Endodermal cell (in vitro differentiated cells): ENCODE data around the gene CLEC16A. TPM values are rescaled to one million over a fixed set of nuclear protein-coding genes. Genes with fewer than 3 reads are reported as not detected.
"Not testable (repeated sequence)": the region's sequence is repeated elsewhere in the genome, so short reads cannot be mapped to it uniquely, and the experiment has no call there.

Source experiments
- DNase-seq: peaks from one replicate; pipeline ENCODE4 v3.0.0-alpha.2; 2017
- H3K27ac ChIP-seq: 2 replicates; pipeline ENCODE4 v1.5.1; 2013; ENCODE audit warnings: mild to moderate bottlenecking, low read depth, low read length, moderate library complexity
- H3K27me3 ChIP-seq: 2 replicates; pipeline ENCODE4 v1.6.1; 2013; ENCODE audit warnings: mild to moderate bottlenecking, low read length, moderate library complexity; ENCODE audit not compliant: insufficient read depth, control insufficient read depth, poor library complexity, severe bottlenecking
- H3K36me3 ChIP-seq: 2 replicates; pipeline ENCODE4 v1.7.0; 2013; ENCODE audit warnings: mild to moderate bottlenecking, low read length, moderate library complexity; ENCODE audit not compliant: control insufficient read depth, insufficient read depth
- H3K4me1 ChIP-seq: one replicate; pipeline ENCODE4 v1.7.0; 2013; ENCODE audit warnings: low read length; ENCODE audit not compliant: control insufficient read depth, insufficient read depth
- H3K4me3 ChIP-seq: 2 replicates; pipeline ENCODE4 v1.5.1; 2013; ENCODE audit warnings: mild to moderate bottlenecking, low read length, moderate library complexity
- H3K9ac ChIP-seq: 2 replicates; pipeline ENCODE4 v1.6.1; 2013; ENCODE audit warnings: mild to moderate bottlenecking, low read length, moderate library complexity; ENCODE audit not compliant: poor library complexity, severe bottlenecking; ENCODE audit errors: extremely low read depth
- H3K9me3 ChIP-seq: 2 replicates; pipeline ENCODE4 v1.6.1; 2013; ENCODE audit warnings: mild to moderate bottlenecking, low read length, moderate library complexity; ENCODE audit not compliant: control insufficient read depth
- H3K27ac Mint-ChIP-seq: 2 replicates; pipeline ENCODE4 v1.8.0; 2020; ENCODE audit warnings: mixed read lengths
- H3K27me3 Mint-ChIP-seq: 2 replicates; pipeline ENCODE4 v1.8.0; 2021; ENCODE audit warnings: mild to moderate bottlenecking, mixed read lengths; ENCODE audit not compliant: insufficient read depth
- H3K36me3 Mint-ChIP-seq: 2 replicates; pipeline ENCODE4 v1.8.0; 2020; ENCODE audit warnings: low read depth, mixed read lengths
- H3K4me1 Mint-ChIP-seq: 2 replicates; pipeline ENCODE4 v1.8.0; 2020; ENCODE audit warnings: mixed read lengths
- H3K4me3 Mint-ChIP-seq: 2 replicates; pipeline ENCODE4 v1.8.0; 2020; ENCODE audit warnings: mild to moderate bottlenecking, moderate library complexity, mixed read lengths
- H3K9me3 Mint-ChIP-seq: 2 replicates; pipeline ENCODE4 v1.8.0; 2020; ENCODE audit warnings: mild to moderate bottlenecking, mixed read lengths
- WGBS, 2 experiments: methylation state at CpG; one replicate each; pipeline versions ENCODE4 v1.1.5 to v1.1.7; 2013; ENCODE audit warnings: missing lambda C conversion rate in 2 of 2, mixed read lengths in 1 of 2; ENCODE audit not compliant: insufficient coverage in 1 of 2, insufficient read length in 1 of 2; 5-methylcytosine and 5-hydroxymethylcytosine counted together
- total RNA-seq, 2 donors: library from RNA; stranded (reverse); fragmentation: NEBNext Ultra II Directional in 1 of 2; extraction: Animal tissue kit (Norgen Biotek cat#: 25700) in 1 of 2; gene quantifications; 2 replicates in 1 of 2; 3 replicates in 1 of 2; pipeline ENCODE4 v1.2.1, GENCODE V29; 2021
- TF ChIP-seq, protein P1 (sequence below): fragments of 200-600 bp; sonication (generic); conservative IDR thresholded peaks from 2 replicates; pipeline ENCODE4 v1.5.0; 2021; ENCODE audit warnings: antibody characterized with exemption, mild to moderate bottlenecking

CLEC16A gene
- total RNA-seq, 2 donors from 2014 or later: 19.5 to 28.3 TPM

DNA sequence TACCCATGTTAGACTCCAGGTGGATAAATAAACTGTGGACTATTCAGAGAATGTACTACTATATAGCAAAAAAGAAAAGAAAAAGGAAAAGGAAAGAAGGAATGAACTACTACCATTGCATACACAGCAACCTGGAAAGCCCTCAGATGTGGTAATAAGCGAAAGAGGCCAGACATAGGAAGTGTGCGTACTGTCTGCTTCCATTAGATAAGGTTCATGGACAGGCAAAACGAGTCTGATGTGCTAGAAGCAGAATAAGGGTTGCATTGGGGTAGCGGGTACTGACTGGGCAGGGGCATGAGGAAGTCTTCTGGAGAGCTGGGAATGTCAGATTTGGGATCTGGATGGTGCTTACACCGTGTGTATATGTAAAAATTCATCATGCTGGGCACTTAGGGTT lies 21.8 kb downstream of the CLEC16A start:
- Mint-ChIP-seq H3K27ac (no peak overlapping the region), H3K4me1 (peaks cover 18% of the 10 kb centered on the region), H3K9me3 (no peaks in the 10 kb centered on the region), H3K27me3 (no peaks in the 10 kb centered on the region), H3K36me3 (peaks cover 19% of the 10 kb centered on the region), H3K4me3 (no peak overlapping the region)
- H3K27me3 ChIP-seq: no peaks in the 10 kb centered on the region
- no peak overlapping the region for H3K27ac ChIP-seq
- TF ChIP-seq, protein P1, sequence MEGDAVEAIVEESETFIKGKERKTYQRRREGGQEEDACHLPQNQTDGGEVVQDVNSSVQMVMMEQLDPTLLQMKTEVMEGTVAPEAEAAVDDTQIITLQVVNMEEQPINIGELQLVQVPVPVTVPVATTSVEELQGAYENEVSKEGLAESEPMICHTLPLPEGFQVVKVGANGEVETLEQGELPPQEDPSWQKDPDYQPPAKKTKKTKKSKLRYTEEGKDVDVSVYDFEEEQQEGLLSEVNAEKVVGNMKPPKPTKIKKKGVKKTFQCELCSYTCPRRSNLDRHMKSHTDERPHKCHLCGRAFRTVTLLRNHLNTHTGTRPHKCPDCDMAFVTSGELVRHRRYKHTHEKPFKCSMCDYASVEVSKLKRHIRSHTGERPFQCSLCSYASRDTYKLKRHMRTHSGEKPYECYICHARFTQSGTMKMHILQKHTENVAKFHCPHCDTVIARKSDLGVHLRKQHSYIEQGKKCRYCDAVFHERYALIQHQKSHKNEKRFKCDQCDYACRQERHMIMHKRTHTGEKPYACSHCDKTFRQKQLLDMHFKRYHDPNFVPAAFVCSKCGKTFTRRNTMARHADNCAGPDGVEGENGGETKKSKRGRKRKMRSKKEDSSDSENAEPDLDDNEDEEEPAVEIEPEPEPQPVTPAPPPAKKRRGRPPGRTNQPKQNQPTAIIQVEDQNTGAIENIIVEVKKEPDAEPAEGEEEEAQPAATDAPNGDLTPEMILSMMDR: no peak
- 90 to 92% methylated on average over 5 of the region's 5 CpGs for whole genome bisulfite sequencing, 2 experiments
- no peak overlapping the region for H3K4me3 ChIP-seq
- H3K36me3 ChIP-seq: peaks cover 26% of the 10 kb centered on the region
- H3K4me1 ChIP-seq: peaks cover 7% of the 10 kb centered on the region
- no peak for DNase-seq
- H3K9me3 ChIP-seq: no peaks in the 10 kb centered on the region
- no peak overlapping the region for H3K9ac ChIP-seq

DNA sequence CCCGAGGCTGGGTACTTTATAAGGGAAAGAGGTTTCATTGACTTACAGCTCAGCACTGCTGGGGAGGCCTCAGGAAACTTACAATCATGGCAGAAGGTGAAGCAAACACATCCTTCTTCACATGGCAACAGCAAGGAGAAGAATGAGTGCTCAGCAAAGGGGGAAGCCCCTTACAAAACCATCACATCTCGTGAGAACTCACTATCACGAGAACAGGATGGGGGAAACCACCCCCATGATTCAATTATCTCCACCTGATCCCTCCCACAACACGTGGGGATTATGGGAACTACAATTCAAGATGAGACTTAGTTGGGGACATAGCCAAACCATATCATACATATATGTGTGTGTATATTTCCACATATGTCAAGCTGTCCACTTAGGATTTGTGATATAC lies 22.2 kb downstream of the CLEC16A start:
- peaks cover 27% of the 10 kb centered on the region for H3K36me3 ChIP-seq
- H3K27me3 ChIP-seq, H3K4me3 Mint-ChIP-seq, H3K9me3 Mint-ChIP-seq, H3K4me3 ChIP-seq, H3K9ac ChIP-seq, DNase-seq, H3K27ac ChIP-seq, H3K27me3 Mint-ChIP-seq, H3K9me3 ChIP-seq, H3K4me1 ChIP-seq, H3K27ac Mint-ChIP-seq: not testable (repeated sequence)
- H3K4me1 Mint-ChIP-seq: peaks cover 18% of the 10 kb centered on the region
- 95% methylated on average over 4 of the region's 4 CpGs; no CpG with 5 or more reads in 1 of the 2 experiments for WGBS, 2 experiments
- peaks cover 19% of the 10 kb centered on the region for H3K36me3 Mint-ChIP-seq

DNA sequence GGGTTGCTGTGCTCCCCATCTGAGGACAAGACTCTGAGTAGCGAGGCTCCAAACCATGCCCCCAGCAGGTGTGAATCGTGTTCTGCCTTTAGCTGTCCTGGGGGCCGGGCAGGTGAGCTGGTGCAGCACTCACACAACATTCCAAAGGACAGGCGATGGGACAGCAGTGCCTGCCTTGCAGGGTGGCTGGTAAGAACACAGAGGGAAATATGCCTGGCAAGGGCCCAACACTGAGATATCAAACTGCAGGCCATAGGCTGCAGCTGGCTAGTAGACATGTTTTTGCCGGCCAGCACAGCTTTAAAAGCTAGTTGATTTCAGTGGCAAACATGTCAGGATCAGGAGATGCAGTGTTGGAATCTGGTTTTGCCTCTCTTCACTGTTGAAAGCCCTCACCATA lies 23.6 kb downstream of the CLEC16A start:
- H3K4me3 Mint-ChIP-seq: no peak overlapping the region
- peaks cover 26% of the 10 kb centered on the region for H3K36me3 ChIP-seq
- TF ChIP-seq, protein P1: no peak
- H3K36me3 Mint-ChIP-seq: peaks cover 19% of the 10 kb centered on the region
- peaks cover 22% of the 10 kb centered on the region for H3K4me1 Mint-ChIP-seq
- H3K9ac ChIP-seq: no peak overlapping the region
- WGBS, 2 experiments: 95 to 96% methylated on average over 5 of the region's 5 CpGs
- DNase-seq: no peak
- H3K9me3 Mint-ChIP-seq: no peaks in the 10 kb centered on the region
- peaks cover 11% of the 10 kb centered on the region for H3K4me1 ChIP-seq
- no peaks in the 10 kb centered on the region for H3K9me3 ChIP-seq
- no peaks in the 10 kb centered on the region for H3K27me3 Mint-ChIP-seq
- H3K4me3 ChIP-seq: no peak overlapping the region
- no peak overlapping the region for H3K27ac Mint-ChIP-seq
- no peak overlapping the region for H3K27ac ChIP-seq
- H3K27me3 ChIP-seq: no peaks in the 10 kb centered on the region

DNA sequence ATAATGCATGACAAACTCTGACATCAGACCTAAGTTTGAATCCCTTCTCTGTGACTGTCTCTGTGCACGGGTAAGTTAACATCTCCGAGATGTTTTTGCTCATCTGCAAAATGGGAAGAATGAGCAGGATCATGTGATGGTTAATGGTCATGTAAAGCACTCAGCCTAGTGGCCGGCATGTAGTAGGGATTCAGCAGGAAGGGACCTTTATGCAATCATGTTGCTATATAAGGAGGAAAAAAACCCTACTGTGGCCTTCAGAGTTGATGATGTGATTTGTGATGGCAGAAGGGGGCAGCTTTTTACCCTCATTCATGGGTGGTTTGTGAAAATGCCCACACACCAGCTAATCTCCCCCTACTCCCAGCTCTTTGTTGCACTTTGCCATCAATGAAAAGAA lies 24.1 kb downstream of the CLEC16A start:
- Mint-ChIP-seq H3K27ac (no peak overlapping the region), H3K9me3 (no peaks in the 10 kb centered on the region), H3K4me3 (no peak overlapping the region), H3K4me1 (peaks cover 22% of the 10 kb centered on the region), H3K27me3 (no peaks in the 10 kb centered on the region), H3K36me3 (peaks cover 19% of the 10 kb centered on the region)
- WGBS, 2 experiments: 85 to 94% methylated on average over 3 of the region's 3 CpGs
- Histone ChIP-seq H3K4me1 (peaks cover 11% of the 10 kb centered on the region), H3K9me3 (no peaks in the 10 kb centered on the region), H3K27me3 (no peaks in the 10 kb centered on the region), H3K9ac (no peak overlapping the region), H3K4me3 (no peak overlapping the region), H3K27ac (no peak overlapping the region), H3K36me3 (peaks cover 26% of the 10 kb centered on the region)
- no peak for DNase-seq
- TF ChIP-seq, protein P1: peak; percentile 35
